ENCODE measurements around the gene PLXNA4.

DNA sequence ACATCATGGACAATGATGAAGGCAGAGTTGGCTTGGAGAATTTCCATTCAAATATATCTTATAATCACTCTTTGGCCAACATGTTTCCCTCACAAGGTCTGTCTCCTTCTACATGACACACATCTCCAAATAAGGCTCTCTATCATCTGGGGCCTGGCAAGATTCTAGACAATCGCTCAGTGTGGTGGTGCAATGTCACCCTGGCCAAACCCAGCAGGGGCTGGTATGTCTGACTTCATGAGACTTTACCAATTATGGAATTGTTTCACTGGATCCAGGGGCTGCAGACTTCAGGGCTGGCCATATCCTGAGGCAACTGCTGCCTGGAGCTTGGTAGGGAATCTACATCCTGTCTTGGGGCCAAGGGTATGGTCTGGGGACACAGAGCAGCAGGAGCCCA lies 319.0 kb downstream of the PLXNA4 start:
- TF ChIP-seq CTCF (IDR thresholded peaks at IDR 0.05; ENCODE audit: low read depth, low read length, missing input control) (no peak), RAD21 (IDR thresholded peaks at IDR 0.05) (no peak), YY1 (IDR thresholded peaks at IDR 0.05) (no peak), JUND (IDR thresholded peaks at IDR 0.05) (no peak), ATF3 (IDR thresholded peaks at IDR 0.05) (no peak), EGR1 (IDR thresholded peaks at IDR 0.05; ENCODE audit: low read depth in 2 of 2) (no peak), TAF1 (conservative IDR thresholded peaks at IDR 0.05) (no peak), FOXA2 (IDR thresholded peaks at IDR 0.05) (no peak)
